Trophoblast cell (in vitro differentiated cells and primary cell): ENCODE measurements around the gene ROCK2.
"Not testable (repeated sequence)": the region's sequence is repeated elsewhere in the genome, so short reads cannot be mapped to it uniquely, and the experiment has no call there.

ENCODE experiments used
- DNase-seq, 2 donors: peaks; one replicate each; pipeline ENCODE4 v3.0.0-alpha.2; 2016
- H2AFZ ChIP-seq: 2 replicates; pipeline ENCODE4 v1.6.1; 2013; ENCODE audit warnings: low read length, moderate library complexity, mild to moderate bottlenecking; ENCODE audit not compliant: insufficient read depth, poor library complexity
- H2AK5ac ChIP-seq: 2 replicates; pipeline ENCODE4 v1.6.1; 2013; ENCODE audit warnings: mild to moderate bottlenecking, low read length
- H2BK120ac ChIP-seq: 2 replicates; pipeline ENCODE4 v1.6.1; 2013; ENCODE audit warnings: low read length, mild to moderate bottlenecking, moderate library complexity; ENCODE audit not compliant: insufficient read depth, poor library complexity
- H2BK12ac ChIP-seq: 2 replicates; pipeline ENCODE4 v1.6.1; 2013; ENCODE audit warnings: mild to moderate bottlenecking, low read length, moderate library complexity
- H2BK5ac ChIP-seq: 2 replicates; pipeline ENCODE4 v1.6.1; 2013; ENCODE audit warnings: low read length, low read depth, moderate library complexity, mild to moderate bottlenecking; ENCODE audit not compliant: poor library complexity
- H3K14ac ChIP-seq: 2 replicates; pipeline ENCODE4 v1.6.1; 2013; ENCODE audit warnings: mild to moderate bottlenecking, low read length
- H3K18ac ChIP-seq: 2 replicates; pipeline ENCODE4 v1.6.1; 2013; ENCODE audit warnings: mild to moderate bottlenecking, low read length
- H3K23ac ChIP-seq: 2 replicates; pipeline ENCODE4 v1.6.1; 2013; ENCODE audit warnings: low read length
- H3K27ac ChIP-seq: 2 replicates; pipeline ENCODE4 v1.5.1; 2013; ENCODE audit warnings: low read depth, mild to moderate bottlenecking, inconsistent platforms, low read length, moderate library complexity
- H3K27me3 ChIP-seq: 2 replicates; pipeline ENCODE4 v1.6.1; 2013; ENCODE audit warnings: inconsistent platforms, mild to moderate bottlenecking, low read length, moderate library complexity; ENCODE audit not compliant: insufficient read depth
- H3K36me3 ChIP-seq, 2 experiments: 1 replicate in 1 of 2; 2 replicates in 1 of 2; pipeline ENCODE4 v1.6.1; 2013; ENCODE audit warnings: low read length in 2 of 2, mild to moderate bottlenecking in 2 of 2, moderate library complexity in 1 of 2; ENCODE audit not compliant: insufficient read depth in 2 of 2, control insufficient read depth in 1 of 2
- H3K4ac ChIP-seq: 2 replicates; pipeline ENCODE4 v1.6.1; 2013; ENCODE audit warnings: low read depth, mild to moderate bottlenecking, low read length, moderate library complexity
- H3K4me1 ChIP-seq, 2 experiments: 1 replicate in 1 of 2; 2 replicates in 1 of 2; pipeline ENCODE4 v1.6.1; 2013; ENCODE audit warnings: low read length in 2 of 2, mild to moderate bottlenecking in 2 of 2, moderate library complexity in 1 of 2; ENCODE audit not compliant: insufficient read depth in 2 of 2, control insufficient read depth in 1 of 2
- H3K4me2 ChIP-seq: 2 replicates; pipeline ENCODE4 v1.6.1; 2013; ENCODE audit warnings: inconsistent platforms, mild to moderate bottlenecking, low read length, moderate library complexity
- H3K4me3 ChIP-seq: 2 replicates; pipeline ENCODE4 v1.5.1; 2013; ENCODE audit warnings: mild to moderate bottlenecking, low read depth, low read length, inconsistent platforms
- H3K79me1 ChIP-seq: one replicate; pipeline ENCODE4 v1.6.1; 2013; ENCODE audit warnings: low read length
- H3K79me2 ChIP-seq: 2 replicates; pipeline ENCODE4 v1.6.1; 2013; ENCODE audit warnings: low read length, mild to moderate bottlenecking; ENCODE audit not compliant: control insufficient read depth, insufficient read depth, poor library complexity
- H3K9ac ChIP-seq: 2 replicates; pipeline ENCODE4 v1.6.1; 2013; ENCODE audit warnings: mild to moderate bottlenecking, low read length
- H3K9me3 ChIP-seq: 2 replicates; pipeline ENCODE4 v1.6.1; 2013; ENCODE audit warnings: low read depth, mild to moderate bottlenecking, control low read depth, inconsistent platforms, low read length; ENCODE audit not compliant: insufficient read depth
- H4K12ac ChIP-seq: 2 replicates; pipeline ENCODE4 v1.6.1; 2013; ENCODE audit warnings: low read depth, mild to moderate bottlenecking, low read length, moderate library complexity
- H4K8ac ChIP-seq: 2 replicates; pipeline ENCODE4 v1.6.1; 2013; ENCODE audit warnings: low read depth, mild to moderate bottlenecking, low read length, moderate library complexity
- H4K91ac ChIP-seq: one replicate; pipeline ENCODE4 v1.6.1; 2013; ENCODE audit warnings: low read depth, mild to moderate bottlenecking, low read length, moderate library complexity
- WGBS: extraction: QIAGEN DNeasy Blood & Tissue Kit; methylation state at CpG from one replicate; pipeline ENCODE4 v1.1.7; 2013; ENCODE audit warnings: missing lambda C conversion rate; ENCODE audit not compliant: insufficient read length, insufficient coverage; ENCODE audit errors: extremely low coverage; 5-methylcytosine and 5-hydroxymethylcytosine counted together

ROCK2 gene

GRCh38 chr2:11166476-11166875 is 178.0 kb downstream of the ROCK2 start:
- no peak overlapping the region for H3K18ac ChIP-seq
- DNase-seq: no peak
- H3K4me2 ChIP-seq: no peak overlapping the region
- no CpG with 5 or more reads among the region's 10 CpGs for WGBS
- H3K23ac ChIP-seq: no peak overlapping the region
- no peak overlapping the region for H2AFZ ChIP-seq
- H3K4ac ChIP-seq: no peak overlapping the region
- no peak overlapping the region for H3K4me3 ChIP-seq
- H4K91ac ChIP-seq: no peak overlapping the region
- H2BK5ac ChIP-seq: no peak overlapping the region
- H2BK12ac ChIP-seq: no peak overlapping the region
- H3K9ac ChIP-seq: no peak overlapping the region
- H3K9me3 ChIP-seq: no peaks in the 10 kb centered on the region
- peaks cover 4% of the 10 kb centered on the region in 2 experiments for H3K4me1 ChIP-seq
- H2AK5ac ChIP-seq: no peak overlapping the region
- H3K14ac ChIP-seq: no peak overlapping the region
- H3K79me1 ChIP-seq: peaks cover 2% of the 10 kb centered on the region
- H3K79me2 ChIP-seq: no peaks in the 10 kb centered on the region
- H3K27ac ChIP-seq: no peak overlapping the region
- H3K27me3 ChIP-seq: no peaks in the 10 kb centered on the region
- no peak overlapping the region for H4K8ac ChIP-seq
- H4K12ac ChIP-seq: no peak overlapping the region
- no peak overlapping the region for H2BK120ac ChIP-seq
- no peaks in the 10 kb centered on the region for H3K36me3 ChIP-seq

- not testable (repeated sequence) for H4K12ac ChIP-seq, H3K23ac ChIP-seq, H3K9ac ChIP-seq
These were observed 179.4 kb downstream of the ROCK2 start for GRCh38 chr2:11165046-11165445.

GRCh38 chr2:11163439-11164317 is 180.8 kb downstream of the ROCK2 start:
- Histone ChIP-seq H3K9ac (no peak overlapping the region), H2BK12ac (no peak overlapping the region), H3K18ac (no peak overlapping the region), H3K27ac (no peak overlapping the region), H3K36me3 (no peaks in the 10 kb centered on the region), H3K27me3 (no peaks in the 10 kb centered on the region), H3K23ac (no peak overlapping the region), H2BK5ac (no peak overlapping the region), H3K4me1 (no peaks in the 10 kb centered on the region), H2AK5ac (no peak overlapping the region), H4K12ac (no peak overlapping the region), H3K4me3 (no peak overlapping the region), H4K8ac (no peak overlapping the region), H2BK120ac (no peak overlapping the region), H3K4ac (no peak overlapping the region), H4K91ac (no peak overlapping the region), H3K9me3 (no peaks in the 10 kb centered on the region), H3K79me1 (no peaks in the 10 kb centered on the region), H3K14ac (no peak overlapping the region), H2AFZ (no peak overlapping the region), H3K4me2 (no peak overlapping the region), H3K79me2 (peaks cover 2% of the 10 kb centered on the region)
- WGBS: no CpG with 5 or more reads among the region's 16 CpGs
- no peak for DNase-seq

More at GRCh38 chr2:11165046-11165445, 179.4 kb downstream of the ROCK2 start:
- not testable (repeated sequence) for H3K14ac ChIP-seq, H3K4me1 ChIP-seq, H3K18ac ChIP-seq, H3K4me3 ChIP-seq, H3K79me2 ChIP-seq, H2BK12ac ChIP-seq, H4K91ac ChIP-seq, H3K27me3 ChIP-seq, H3K4ac ChIP-seq, H3K4me2 ChIP-seq, H3K9me3 ChIP-seq, H2AK5ac ChIP-seq, H2AFZ ChIP-seq, H3K36me3 ChIP-seq, H4K8ac ChIP-seq, H3K27ac ChIP-seq, DNase-seq, H3K79me1 ChIP-seq, H2BK5ac ChIP-seq, H2BK120ac ChIP-seq
- WGBS: no CpG with 5 or more reads among the region's 28 CpGs

- no peak overlapping the region for H3K27ac ChIP-seq
- H3K23ac ChIP-seq: no peak overlapping the region
- H4K91ac ChIP-seq: no peak overlapping the region
- H3K4ac ChIP-seq: no peak overlapping the region
- no peak overlapping the region for H2BK5ac ChIP-seq
- peaks cover 2% of the 10 kb centered on the region for H3K79me2 ChIP-seq
- no peak overlapping the region for H4K12ac ChIP-seq
- no peak overlapping the region for H2AK5ac ChIP-seq
- H3K36me3 ChIP-seq: no peaks in the 10 kb centered on the region
- no peaks in the 10 kb centered on the region for H3K9me3 ChIP-seq
- no peak overlapping the region for H2AFZ ChIP-seq
- no peak for DNase-seq
- no peak overlapping the region for H3K4me2 ChIP-seq
- no peak overlapping the region for H2BK12ac ChIP-seq
- no peak overlapping the region for H4K8ac ChIP-seq
- no peak overlapping the region for H3K14ac ChIP-seq
- WGBS: no CpG with 5 or more reads among the region's 4 CpGs
- no peak overlapping the region for H3K18ac ChIP-seq
- H3K9ac ChIP-seq: no peak overlapping the region
- no peaks in the 10 kb centered on the region for H3K79me1 ChIP-seq
- H3K4me1 ChIP-seq: no peaks in the 10 kb centered on the region
- no peak overlapping the region for H3K4me3 ChIP-seq
- H2BK120ac ChIP-seq: no peak overlapping the region
- H3K27me3 ChIP-seq: no peaks in the 10 kb centered on the region
These were observed 182.7 kb downstream of the ROCK2 start for GRCh38 chr2:11161747-11162146.
